Activated CD8-positive, alpha-beta memory T cell treated with anti-CD3 and anti-CD28 coated beads, Interleukin-2, amount 50 U/mL, for 1 hour (primary cell): Measurements from ENCODE around the gene TM2D3.

Source experiments
- DNase-seq: peaks from one replicate; pipeline ENCODE4 v3.0.0-alpha.2; 2020; ENCODE audit errors: extremely low read depth

The TM2D3 gene

DNA sequence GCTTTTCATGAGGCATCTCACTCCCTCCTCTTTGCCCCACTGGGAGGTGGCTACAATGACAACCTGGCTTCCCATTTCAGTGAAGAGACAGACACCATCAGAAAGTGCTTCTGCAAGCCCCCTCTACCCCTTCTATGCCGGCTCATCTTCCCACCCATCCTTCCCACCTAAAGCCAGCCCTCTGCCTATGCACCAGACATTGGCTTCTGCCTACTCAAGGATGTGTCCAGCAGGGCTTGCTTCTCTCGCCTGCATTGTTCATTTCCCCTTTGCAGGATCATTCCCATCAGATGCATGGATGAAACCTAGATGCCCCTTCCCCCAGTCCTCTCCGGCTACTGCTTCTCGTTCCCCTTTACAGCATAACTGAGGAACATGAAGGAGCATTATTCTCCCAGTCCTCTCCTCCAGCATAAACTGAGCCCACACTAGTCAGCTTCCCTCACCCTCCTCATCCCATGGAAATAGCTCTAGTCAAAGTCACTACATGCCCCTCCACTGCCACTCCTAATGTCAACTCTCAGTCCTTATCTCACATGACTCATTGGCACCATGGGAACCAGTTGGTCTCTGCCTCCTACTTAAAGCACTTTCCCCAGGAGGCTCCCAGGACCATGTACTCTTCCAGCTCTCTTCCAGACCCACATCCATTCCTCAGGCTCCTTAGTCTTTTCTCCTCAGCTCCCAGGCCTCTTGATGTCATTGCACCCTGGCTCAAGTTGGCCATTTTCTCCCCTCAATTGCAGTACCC is 47.9 kb downstream of the TM2D3 start:
- no peak for DNase-seq

DNA sequence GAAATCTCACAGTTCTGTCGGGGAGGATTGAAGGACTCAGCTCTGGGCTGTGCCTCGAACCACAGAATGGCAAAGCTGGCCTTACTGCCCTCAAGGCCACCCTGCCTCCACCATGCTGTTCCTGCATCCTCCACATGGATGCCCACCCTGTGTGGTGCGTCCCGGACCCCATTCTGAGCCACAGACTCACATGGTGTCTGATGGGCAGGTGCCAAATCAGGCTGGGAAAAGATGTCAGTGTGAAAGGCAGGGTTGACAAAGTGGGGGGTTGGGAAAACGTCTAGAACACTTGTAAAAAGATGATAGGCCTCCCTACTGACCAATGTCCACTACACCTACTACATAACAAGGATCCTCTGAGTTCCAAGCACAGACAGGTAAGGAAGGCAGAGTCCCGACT is 49.4 kb downstream of the TM2D3 start:
- DNase-seq: no peak

DNA sequence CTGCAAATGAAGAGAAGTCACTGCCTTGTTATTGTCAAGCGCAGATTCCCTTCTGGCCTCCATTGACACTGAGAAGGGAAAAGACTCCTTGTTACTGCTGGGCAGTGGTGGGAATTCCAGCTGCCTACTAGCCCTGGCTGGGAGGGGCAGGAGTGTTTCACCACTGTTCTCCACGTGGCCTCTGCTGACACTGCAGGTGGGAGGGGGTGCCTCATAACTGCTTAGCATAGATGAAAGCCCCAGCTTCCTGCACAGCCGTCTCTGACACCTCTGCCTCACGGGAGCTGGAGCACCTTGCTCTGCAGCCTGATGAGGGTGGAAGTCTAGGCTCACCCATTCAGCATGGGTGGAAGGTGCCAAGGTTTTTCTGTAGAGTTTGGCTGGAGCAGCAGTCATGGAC is 52.1 kb downstream of the TM2D3 start:
- no peak for DNase-seq

DNA sequence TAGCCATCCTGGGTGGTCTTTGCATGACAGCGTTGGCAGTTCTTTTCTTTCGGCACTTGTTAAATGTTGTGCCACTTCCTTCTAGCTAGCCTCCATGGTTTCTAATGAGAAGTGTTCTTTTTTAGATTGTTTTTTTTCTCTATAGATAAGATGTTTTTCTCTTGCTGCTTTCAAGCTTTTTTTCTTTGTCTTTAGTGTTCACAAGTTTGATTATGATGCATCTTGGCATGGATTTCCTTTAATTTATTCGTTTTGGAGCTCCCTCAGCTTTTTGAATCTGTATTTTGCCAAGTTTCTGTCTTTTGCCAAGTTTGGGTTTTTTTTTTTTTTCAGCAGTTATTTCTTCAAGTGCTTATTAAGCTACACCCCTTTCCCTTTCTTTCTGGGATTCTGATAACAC is 53.1 kb downstream of the TM2D3 start:
- DNase-seq: no peak

DNA sequence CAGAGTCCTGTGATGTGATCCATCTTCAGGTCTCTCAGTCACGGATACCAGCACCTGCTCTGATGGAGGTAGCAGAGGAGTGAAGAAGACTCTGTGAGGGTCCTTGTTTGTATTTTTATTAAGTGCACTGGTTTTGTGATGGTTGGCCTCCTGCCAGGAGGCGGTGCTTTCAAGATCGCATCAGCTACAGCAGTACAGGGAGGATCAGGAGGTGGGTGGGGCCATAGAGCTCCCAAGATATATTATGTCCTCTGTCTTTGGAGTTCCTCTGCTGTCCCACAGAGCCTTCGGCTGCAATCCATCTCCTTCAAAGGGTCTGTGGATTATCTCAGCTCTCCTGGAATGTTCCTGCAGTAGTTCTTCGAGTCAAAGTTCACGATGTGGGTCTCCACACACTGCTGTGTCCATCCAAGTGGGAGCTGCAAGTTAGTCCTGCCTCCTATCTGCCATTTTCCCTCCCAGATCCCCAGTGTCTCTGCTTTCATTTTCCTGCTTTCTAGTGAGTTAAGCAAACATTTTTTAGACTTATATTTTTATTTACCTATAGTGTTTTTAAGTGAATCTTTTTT is 54.7 kb downstream of the TM2D3 start:
- DNase-seq: no peak

DNA sequence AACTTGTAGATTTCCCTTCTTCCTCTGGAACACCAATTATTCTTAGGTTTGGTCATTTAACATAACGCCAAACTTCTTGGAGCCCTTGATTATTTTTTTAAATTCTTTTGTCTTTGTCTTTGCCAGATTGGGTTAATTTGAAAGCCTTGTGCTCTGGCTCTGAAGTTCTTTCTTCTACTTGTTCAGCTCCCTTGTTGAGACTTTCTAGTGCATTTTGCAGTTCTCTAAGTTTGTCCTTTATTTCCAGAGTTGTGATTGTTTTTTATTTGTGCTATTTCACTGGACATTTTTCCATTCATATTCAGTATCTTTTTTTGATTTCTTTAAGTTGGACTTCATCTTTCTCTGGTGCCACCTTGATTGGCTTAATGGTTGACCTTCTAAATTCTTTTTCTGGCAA is 55.5 kb downstream of the TM2D3 start:
- no peak for DNase-seq
